ENCODE results near the gene AP2A1. TPM values are rescaled to one million over a fixed set of nuclear protein-coding genes. Genes with fewer than 3 reads are reported as not detected.

AP2A1 gene
- polyA plus RNA-seq, 1 experiment = 59.1 TPM

DNA sequence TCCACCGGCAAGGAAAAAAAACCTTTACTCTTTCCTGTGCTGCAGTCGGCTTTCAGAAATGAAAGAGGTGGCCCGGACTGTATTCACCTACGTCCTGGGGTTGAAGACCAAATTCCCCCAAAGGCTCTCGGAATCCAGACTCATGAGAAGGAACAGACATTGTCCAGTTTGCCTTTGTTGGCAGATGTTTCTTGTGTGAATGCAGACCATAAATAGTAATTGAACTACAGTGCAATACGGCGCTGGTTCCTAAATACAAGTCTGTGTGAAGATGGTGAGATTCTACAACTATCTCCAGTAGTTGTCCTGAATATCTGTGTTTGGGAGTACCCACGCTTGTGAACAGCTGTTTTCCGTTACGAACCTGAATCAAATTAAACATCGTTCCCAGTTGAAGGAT is 72.9 kb downstream of the AP2A1 start:
- CTCF ChIA-PET = no interaction called here
- TF ChIP-seq CTCF (IDR thresholded peaks at IDR 0.05; ENCODE audit: low read depth, low read length) = no peak
- Histone ChIP-seq H3K27me3 (ENCODE audit: control insufficient read depth, insufficient read depth, low read length) (no peaks in the 10 kb centered on the region), H3K9me3 (ENCODE audit: control insufficient read depth, insufficient read depth, low read length) (no peaks in the 10 kb centered on the region; the same call in 1 of the 2 replicates), H3K27ac (ENCODE audit: low read depth, low read length) (no peak overlapping the region), H3K4me3 (ENCODE audit: low read depth, low read length) (no peak overlapping the region)
- DNase-seq (ENCODE audit: low read depth, low spot score) = no peak
- POLR2A ChIA-PET = no interaction called here

- Histone ChIP-seq H3K27ac (ENCODE audit: low read depth, low read length) (no peak overlapping the region), H3K4me3 (ENCODE audit: low read depth, low read length) (no peak overlapping the region), H3K27me3 (ENCODE audit: control insufficient read depth, insufficient read depth, low read length) (no peaks in the 10 kb centered on the region), H3K9me3 (ENCODE audit: control insufficient read depth, insufficient read depth, low read length) (no peaks in the 10 kb centered on the region; the same call in 1 of the 2 replicates)
- CTCF ChIA-PET = no interaction called here
- no peak for TF ChIP-seq CTCF (IDR thresholded peaks at IDR 0.05; ENCODE audit: low read depth, low read length)
- no peak for DNase-seq (ENCODE audit: low read depth, low spot score)
- POLR2A ChIA-PET = no interaction called here
Measured at GRCh38 chr19:49840321-49840720, 73.5 kb downstream of the AP2A1 start.

DNA sequence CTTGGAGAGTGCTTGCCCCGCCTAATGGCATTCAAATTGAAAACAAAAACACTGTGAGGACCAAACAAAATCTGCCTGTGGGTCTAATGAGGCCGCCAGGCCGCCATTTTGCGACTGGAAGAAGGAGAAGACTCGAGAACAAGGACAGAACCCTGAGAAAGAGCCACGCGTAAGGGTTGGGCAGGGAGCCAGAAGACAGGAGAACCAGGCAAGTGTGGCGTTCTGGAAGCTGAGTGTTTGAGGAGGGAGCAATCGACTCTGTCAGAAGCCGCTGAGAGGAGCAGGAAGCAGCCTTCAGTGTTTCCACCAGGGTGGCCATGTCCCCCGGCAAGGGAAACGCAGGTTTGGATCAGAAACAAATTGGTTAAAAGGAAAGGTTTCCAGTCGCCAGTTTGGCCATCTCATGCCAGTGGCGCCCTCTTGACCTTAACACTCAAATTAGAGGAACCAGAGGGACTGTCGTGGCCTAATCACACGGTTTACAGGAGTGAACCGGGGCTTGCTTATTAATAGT is 74.0 kb downstream of the AP2A1 start:
- no peak overlapping the region for H3K27ac ChIP-seq (ENCODE audit: low read depth, low read length)
- no peak overlapping the region for H3K4me3 ChIP-seq (ENCODE audit: low read depth, low read length)
- H3K9me3 ChIP-seq (ENCODE audit: control insufficient read depth, insufficient read depth, low read length) = no peaks in the 10 kb centered on the region; the same call in 1 of the 2 replicates
- ChIA-PET CTCF (no interaction called here), POLR2A (no interaction called here)
- no peaks in the 10 kb centered on the region for H3K27me3 ChIP-seq (ENCODE audit: control insufficient read depth, insufficient read depth, low read length)
- no peak for DNase-seq (ENCODE audit: low read depth, low spot score)
- no peak for TF ChIP-seq CTCF (IDR thresholded peaks at IDR 0.05; ENCODE audit: low read depth, low read length)

DNA sequence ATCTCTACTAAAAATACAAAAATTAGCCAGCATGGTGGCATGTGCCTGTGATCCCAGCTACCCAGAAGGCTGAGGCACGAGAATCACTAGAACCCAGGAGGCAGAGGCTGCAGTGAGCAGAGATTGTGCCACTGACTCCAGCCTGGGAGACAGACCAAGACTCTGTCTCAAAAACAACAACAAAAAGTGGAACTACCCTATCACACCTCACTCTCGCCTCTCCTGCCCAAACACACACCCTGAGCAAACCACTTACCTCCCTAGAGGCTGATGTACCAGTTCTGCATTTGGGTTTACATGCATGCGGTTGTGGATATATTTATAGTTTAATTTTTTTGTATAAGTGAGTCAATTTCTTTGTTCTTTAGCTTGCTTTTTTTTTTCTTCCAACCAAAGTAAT is 76.5 kb downstream of the AP2A1 start:
- no peak overlapping the region for H3K27ac ChIP-seq (ENCODE audit: low read depth, low read length)
- no peak for DNase-seq (ENCODE audit: low read depth, low spot score)
- no peak for TF ChIP-seq CTCF (IDR thresholded peaks at IDR 0.05; ENCODE audit: low read depth, low read length)
- CTCF ChIA-PET = no interaction called here
- no peak overlapping the region for H3K4me3 ChIP-seq (ENCODE audit: low read depth, low read length)
- no peaks in the 10 kb centered on the region; the same call in 1 of the 2 replicates for H3K9me3 ChIP-seq (ENCODE audit: control insufficient read depth, insufficient read depth, low read length)
- H3K27me3 ChIP-seq (ENCODE audit: control insufficient read depth, insufficient read depth, low read length) = no peaks in the 10 kb centered on the region
- POLR2A ChIA-PET = interaction anchor here (0.7 kb wide), 1 partner anchor 84 kb away, joined by 6 read pairs; no protein-coding TSS in a partner anchor

GRCh38 chr19:49844138-49845095 is 77.6 kb downstream of the AP2A1 start:
- CTCF ChIA-PET = no interaction called here

More at GRCh38 chr19:49844138-49845095, 77.6 kb downstream of the AP2A1 start:
- POLR2A ChIA-PET = no interaction called here
- Histone ChIP-seq H3K9me3 (ENCODE audit: control insufficient read depth, insufficient read depth, low read length) (peaks cover 4% of the 10 kb centered on the region; the same call in 1 of the 2 replicates), H3K4me3 (ENCODE audit: low read depth, low read length) (no peak overlapping the region), H3K27ac (ENCODE audit: low read depth, low read length) (no peak overlapping the region), H3K27me3 (ENCODE audit: control insufficient read depth, insufficient read depth, low read length) (no peaks in the 10 kb centered on the region)
- no peak for DNase-seq (ENCODE audit: low read depth, low spot score)
- no peak for TF ChIP-seq CTCF (IDR thresholded peaks at IDR 0.05; ENCODE audit: low read depth, low read length)
